Transverse colon (tissue), 3 donors: Measurements from ENCODE around the gene RAP1GDS1.

Experiments used
- CTCF ChIP-seq, 5 experiments: fragments of 200-600 bp in 3 of 5; fragments of 450-650 bp in 2 of 5; sonication (generic) in 3 of 5; IDR thresholded peaks; 1 replicate in 2 of 5; 2 replicates in 3 of 5; pipeline ENCODE4 v1.5.1; 2016 to 2017; ENCODE audit warnings: antibody characterized with exemption in 5 of 5, inconsistent platforms in 3 of 5, mild to moderate bottlenecking in 2 of 5, moderate library complexity in 1 of 5
- POLR2A ChIP-seq: fragments of 450-650 bp; IDR thresholded peaks from one replicate; pipeline ENCODE4 v1.6.1; 2016; ENCODE audit warnings: antibody characterized with exemption, mild to moderate bottlenecking, moderate library complexity

- TF ChIP-seq CTCF (IDR thresholded peaks at IDR 0.05) (no peak), POLR2A (no peak)
Observed at GRCh38 chr4:98481167-98481566, 220.0 kb downstream of the RAP1GDS1 start.
